Mesendoderm (in vitro differentiated cells): Measurements from ENCODE around the gene HIGD2A. TPM values are rescaled to one million over a fixed set of nuclear protein-coding genes. Genes with fewer than 3 reads are reported as not detected.

Experiments used
- small RNA-seq: library from polyadenylated mRNA; stranded (forward); fragments of <200 nt; extraction: miRNeasy Mini kit (QIAGEN cat#:217004); gene quantifications from one replicate; pipeline ENCODE3, GENCODE V24; 2013; ENCODE audit not compliant: insufficient read depth

The HIGD2A gene

Small RNAs within 50 kb of the gene (small RNA-seq; reads per million reads assigned to genes)
- not detected for gene AC010297.1
- gene MIR1271, result 16.5 reads per million, percentile 90 among the genes with 10 or more reads in this experiment
